ENCODE results near the gene ITGA2. TPM values are rescaled to one million over a fixed set of nuclear protein-coding genes. Genes with fewer than 3 reads are reported as not detected.
"Not testable (repeated sequence)": the region's sequence is repeated elsewhere in the genome, so short reads cannot be mapped to it uniquely, and the experiment has no call there.

ITGA2 gene
- total RNA-seq, 1 donor from 2014 or later, result 5.5 TPM

- intact Hi-C loops (cut with micrococcal nuclease), result no loop called here
Measured at GRCh38 chr5:53090229-53090628, 101.1 kb downstream of the ITGA2 start.

DNA sequence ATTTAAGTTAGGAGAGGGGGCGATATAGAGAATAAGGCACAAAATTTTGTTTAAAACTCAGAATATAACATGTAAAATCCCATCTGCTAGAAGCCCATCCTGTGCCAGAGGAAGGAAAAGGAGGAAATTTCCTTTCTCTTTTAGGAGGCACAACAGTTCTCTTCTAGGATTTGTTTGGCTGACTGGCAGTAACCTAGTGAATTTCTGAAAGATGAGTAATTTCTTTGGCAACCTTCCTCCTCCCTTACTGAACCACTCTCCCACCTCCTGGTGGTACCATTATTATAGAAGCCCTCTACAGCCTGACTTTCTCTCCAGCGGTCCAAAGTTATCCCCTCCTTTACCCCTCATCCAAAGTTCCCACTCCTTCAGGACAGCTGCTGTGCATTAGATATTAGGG lies 102.1 kb downstream of the ITGA2 start:
- intact Hi-C loops (cut with micrococcal nuclease), result no loop called here

DNA sequence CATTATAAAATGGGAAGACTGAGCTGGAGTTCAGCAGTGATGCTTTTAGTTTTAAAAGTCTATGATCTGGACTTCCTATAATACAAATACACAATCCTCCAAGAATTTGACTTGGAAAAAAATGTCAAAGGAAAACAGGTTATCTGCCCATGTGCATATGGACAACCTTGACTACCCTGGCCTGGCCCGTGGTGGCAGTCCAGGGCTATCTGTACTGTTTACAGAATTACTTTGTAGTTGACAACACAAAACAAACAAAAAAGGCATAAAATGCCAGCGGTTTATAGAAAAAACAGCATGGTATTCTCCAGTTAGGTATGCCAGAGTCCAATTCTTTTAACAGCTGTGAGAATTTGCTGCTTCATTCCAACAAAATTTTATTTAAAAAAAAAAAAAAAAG lies 103.1 kb downstream of the ITGA2 start:
- intact Hi-C loops (cut with micrococcal nuclease), result no loop called here

GRCh38 chr5:53095217-53095616 lies 106.1 kb downstream of the ITGA2 start:
- intact Hi-C loops (cut with micrococcal nuclease), result no loop called here

GRCh38 chr5:53095931-53096525 lies 106.9 kb downstream of the ITGA2 start:
- intact Hi-C loops (cut with micrococcal nuclease), result loop anchor here (1.0 to 2.0 kb wide), 9 partner anchors 13 to 1133 kb away; partner anchors contain the start of genes ITGA2 and MOCS2

DNA sequence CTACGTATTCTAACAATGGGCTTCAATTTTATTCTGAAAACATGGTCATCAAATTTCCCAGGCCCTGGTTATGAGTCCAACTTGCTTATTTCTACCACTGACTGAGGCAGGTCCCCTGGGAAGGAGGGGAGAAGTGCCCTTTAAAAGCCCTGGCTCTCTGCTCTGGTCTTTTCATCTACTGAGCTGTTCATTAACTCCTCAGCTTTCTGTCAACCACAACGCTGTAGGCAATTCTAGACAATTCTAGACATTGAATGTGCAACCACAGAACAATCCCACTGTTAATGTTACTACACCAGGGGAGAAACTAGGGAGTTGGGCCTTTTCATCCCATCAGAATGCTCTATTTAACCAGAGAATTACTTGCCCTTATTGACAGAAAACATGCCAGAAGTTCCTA lies 110.4 kb downstream of the ITGA2 start:
- intact Hi-C loops (cut with micrococcal nuclease), result no loop called here

DNA sequence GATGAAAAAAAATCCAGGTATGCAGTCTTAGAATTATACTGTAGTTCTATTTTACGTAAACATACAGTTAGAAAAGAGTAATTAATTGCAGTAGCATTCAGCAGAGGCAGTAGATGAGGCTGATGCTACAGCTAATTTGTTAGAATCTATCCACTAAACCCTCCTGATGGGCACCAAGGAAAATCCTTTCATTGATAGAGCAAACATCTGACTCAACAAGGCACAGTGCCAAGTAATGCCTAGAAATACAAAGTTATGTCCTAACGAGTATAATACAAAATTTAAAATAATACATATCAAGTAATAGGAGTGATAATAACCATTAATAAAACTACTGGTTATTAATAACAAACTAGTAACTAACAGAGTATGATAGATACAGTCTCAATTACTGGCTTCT lies 111.5 kb downstream of the ITGA2 start:
- intact Hi-C loops (cut with micrococcal nuclease), result no loop called here

DNA sequence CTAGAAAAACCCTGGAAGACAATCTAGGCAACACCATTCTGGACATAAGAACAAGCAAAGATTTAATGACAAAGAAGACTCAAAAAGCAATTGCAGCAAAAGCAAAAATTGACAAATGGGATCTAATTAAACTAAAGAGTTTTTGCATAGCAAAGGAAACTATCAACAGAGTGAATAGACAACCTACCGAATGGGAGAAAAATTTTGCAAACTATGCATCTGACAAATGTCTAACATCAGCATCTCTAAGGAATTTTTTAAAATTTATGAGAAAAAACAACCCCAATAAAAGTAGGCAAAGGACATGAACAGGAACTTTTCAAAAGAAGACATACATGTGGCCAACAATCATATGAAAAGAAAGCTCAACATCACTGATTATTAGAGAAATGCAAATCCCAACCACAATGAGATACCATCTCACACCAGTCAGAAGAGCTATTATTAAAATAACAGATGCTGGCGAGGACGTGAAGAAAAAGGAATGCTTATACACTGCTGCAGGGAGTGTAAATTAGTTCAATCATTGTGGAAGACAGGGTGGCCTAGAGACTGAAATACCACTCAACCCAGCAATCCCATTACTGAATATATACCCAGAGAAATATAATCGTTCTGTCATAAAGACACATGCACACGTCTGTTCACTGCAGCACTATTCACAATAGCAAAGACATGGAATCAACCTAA lies 116.6 kb downstream of the ITGA2 start:
- intact Hi-C loops (cut with micrococcal nuclease), result loop anchor here (5.0 kb wide), 1 partner anchor 377 kb away; the partner anchor contains the start of gene FST

- intact Hi-C loops (cut with micrococcal nuclease), result loop anchor here (1.0 to 5.0 kb wide), 11 partner anchors 13 to 1201 kb away; partner anchors contain the start of genes ARL15, FST and NDUFS4
Measured at GRCh38 chr5:53109056-53109442, 119.9 kb downstream of the ITGA2 start.

- intact Hi-C loops (cut with micrococcal nuclease), result loop anchor here (1.0 to 5.0 kb wide), 11 partner anchors 13 to 1201 kb away; partner anchors contain the start of genes ARL15, FST and NDUFS4
Measured at GRCh38 chr5:53109443-53110127, 120.4 kb downstream of the ITGA2 start, which contains the start of gene MOCS2. MOCS2 (minus strand) TSS chr5:53109757; CDS start chr5:53107174, 2,583 bp downstream.

DNA sequence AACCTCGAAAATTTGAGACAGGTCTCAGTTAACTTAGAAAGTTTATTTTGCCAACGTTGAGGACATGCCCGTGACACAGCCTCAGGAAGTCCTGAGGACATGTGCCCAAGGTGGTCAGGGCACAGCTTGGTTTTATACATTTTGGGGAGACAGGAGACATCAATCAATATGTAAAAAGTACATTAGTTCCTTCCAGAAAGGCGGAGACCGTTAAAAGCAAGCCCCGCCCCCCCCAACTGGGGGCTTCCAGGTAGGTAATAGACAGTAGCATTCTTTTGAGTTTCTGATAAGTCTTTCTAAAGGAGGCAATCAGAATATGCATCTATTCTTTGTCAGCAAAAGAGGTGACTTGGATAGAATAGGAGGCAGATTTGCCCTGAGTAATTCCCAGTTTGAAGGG lies 121.0 kb downstream of the ITGA2 start:
- intact Hi-C loops (cut with micrococcal nuclease), result no loop called here

GRCh38 chr5:53111139-53111538 lies 122.0 kb downstream of the ITGA2 start:
- intact Hi-C loops (cut with micrococcal nuclease), result no loop called here

DNA sequence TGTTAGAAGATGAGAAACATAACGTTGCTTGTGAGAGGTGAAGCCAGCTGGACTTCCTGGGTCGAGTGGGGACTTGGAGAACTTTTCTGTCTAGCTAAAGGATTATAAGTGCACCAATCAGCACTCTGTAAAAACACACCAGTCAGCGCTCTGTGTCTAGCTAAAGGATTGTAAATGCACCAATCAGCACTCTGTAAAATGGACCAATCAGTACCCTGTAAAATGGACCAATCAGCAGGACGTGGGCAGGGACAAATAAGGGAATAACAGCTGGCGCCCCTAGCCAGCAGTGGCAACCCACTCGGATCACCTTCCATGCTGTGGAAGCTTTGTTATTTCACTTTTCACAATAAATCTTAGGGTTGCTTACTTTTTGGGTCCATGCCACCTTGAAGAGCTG lies 123.2 kb downstream of the ITGA2 start:
- intact Hi-C loops (cut with micrococcal nuclease), result not testable (repeated sequence)

DNA sequence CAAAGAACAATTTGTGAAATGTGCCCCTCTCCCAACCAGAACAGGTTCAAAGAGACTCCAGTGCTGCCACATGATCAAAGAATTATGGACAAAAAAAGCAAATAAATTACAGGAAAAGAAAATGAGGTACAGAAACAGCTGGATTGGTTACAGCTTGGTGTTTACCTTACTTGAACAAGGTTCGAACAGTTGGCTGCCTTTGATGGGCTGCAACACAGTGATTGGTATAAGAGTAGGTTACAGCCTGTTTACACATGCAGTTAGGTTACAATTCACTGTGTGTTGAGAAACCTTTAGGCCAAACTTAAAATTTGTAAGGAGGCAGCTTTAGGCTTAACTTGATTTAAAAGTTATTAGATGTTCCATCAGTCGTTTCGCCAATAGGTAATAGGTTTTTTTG lies 123.8 kb downstream of the ITGA2 start:
- intact Hi-C loops (cut with micrococcal nuclease), result no loop called here

DNA sequence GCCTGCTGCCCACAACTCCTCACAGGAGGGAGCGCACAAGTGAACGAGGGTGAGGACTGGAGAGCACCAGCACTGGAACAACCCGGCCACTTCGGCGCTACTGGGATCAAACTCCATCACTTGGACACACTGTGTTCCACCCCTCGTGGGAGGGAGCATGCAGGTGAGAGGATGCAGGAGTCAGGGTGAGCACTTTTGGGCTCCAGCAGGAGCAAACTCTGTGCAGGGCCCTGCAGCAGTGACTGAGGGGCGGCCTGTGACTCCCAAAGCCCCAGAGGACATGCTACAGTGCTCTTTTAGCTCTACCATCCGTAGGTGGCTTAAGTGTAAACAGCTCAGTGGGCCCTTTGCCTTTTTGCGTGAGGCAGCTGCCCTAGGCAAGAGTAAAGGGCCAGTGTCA lies 124.8 kb downstream of the ITGA2 start:
- intact Hi-C loops (cut with micrococcal nuclease), result no loop called here

- intact Hi-C loops (cut with micrococcal nuclease), result loop anchor here (1.0 kb wide), 1 partner anchor 167 kb away; no protein-coding TSS in a partner anchor
Measured at GRCh38 chr5:53114988-53115387, 125.8 kb downstream of the ITGA2 start.

DNA sequence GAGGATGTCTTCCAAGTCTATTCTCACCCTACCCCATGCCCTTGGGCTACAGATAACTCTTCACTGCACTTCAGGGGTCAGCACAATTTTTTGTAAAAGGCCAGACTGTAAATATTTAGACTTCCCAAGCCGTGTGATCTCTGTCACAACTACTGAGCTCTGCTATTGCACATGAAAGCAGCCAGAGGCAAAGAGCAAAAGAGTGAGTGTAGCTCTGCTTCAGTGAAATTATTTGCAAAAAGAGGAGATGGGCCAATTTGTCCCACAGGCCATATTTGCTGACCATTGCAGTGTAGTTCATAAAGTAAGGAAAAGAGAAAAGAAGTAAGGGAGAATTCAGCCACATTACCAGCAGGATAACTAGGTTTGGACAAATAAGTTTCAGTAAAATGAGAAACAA lies 127.4 kb downstream of the ITGA2 start:
- intact Hi-C loops (cut with micrococcal nuclease), result no loop called here

DNA sequence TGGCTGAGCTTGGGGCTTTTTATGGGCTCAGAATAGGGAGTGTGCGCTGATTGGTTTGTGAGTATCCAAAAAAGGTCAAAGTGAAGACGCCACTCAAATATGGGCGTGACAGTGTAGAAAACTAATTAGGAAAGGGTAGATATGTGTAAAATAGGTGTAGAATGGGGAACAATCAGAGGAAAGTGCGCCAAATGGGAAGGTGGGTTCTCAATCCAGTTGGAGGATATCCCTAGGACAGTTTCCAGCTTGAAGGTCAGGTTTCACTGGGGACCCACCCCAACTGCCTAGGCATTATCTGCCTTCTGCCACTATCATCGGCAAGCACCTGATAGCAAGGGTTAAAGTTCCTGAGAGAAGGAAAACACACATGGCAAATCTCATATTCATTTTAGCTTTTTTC lies 129.7 kb downstream of the ITGA2 start:
- intact Hi-C loops (cut with micrococcal nuclease), result no loop called here

DNA sequence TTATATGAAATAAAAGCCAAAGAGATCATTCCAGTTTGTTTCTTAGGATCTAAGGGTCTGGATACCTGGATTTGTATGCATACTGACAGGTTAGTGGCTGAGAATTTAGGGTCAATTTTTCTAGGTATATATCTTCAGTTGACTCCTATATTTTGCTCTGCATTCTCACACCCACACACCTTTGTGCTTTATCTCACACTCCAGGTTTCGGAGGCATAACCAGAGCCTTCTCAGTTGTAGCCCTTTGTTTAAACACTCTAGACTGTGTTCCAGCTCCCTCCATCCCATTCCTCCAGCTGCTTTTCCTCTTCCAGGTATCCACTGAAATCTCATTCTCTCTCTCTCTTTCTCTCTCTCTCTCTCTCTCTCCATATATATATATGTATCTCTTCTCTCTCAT lies 131.0 kb downstream of the ITGA2 start:
- intact Hi-C loops (cut with micrococcal nuclease), result loop anchor here (5.0 kb wide), 1 partner anchor 1107 kb away; no protein-coding TSS in a partner anchor

- intact Hi-C loops (cut with micrococcal nuclease), result loop anchor here (5.0 kb wide), 1 partner anchor 1104 kb away; no protein-coding TSS in a partner anchor
Measured at GRCh38 chr5:53123702-53124101, 134.6 kb downstream of the ITGA2 start.

GRCh38 chr5:53126521-53126920 lies 137.4 kb downstream of the ITGA2 start:
- intact Hi-C loops (cut with micrococcal nuclease), result no loop called here

DNA sequence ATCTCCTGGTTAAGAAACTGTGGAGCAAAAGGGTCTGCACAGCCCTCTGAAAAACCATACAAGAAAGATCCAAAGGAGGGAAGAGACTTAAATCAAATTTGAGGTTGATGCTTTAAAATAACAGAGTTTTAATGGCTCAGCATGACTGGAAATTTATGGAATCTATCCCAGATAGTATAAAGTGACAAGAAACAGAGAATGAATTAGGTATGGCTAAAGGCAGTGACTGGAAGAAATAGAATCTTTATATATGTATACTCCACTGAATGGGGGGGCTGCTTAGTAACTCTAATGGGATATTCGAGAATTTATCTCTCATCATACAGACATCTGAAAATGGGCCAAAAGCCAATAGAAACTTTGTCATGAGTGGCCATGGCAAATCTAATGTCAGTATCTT lies 138.0 kb downstream of the ITGA2 start:
- intact Hi-C loops (cut with micrococcal nuclease), result no loop called here

All from T-helper 1 cell treated with Interleukin-12 subunit alpha and Interleukin-12 subunit beta and Interleukin-4 antibody, amounts not matched to agents 30 ng/mL and 1 ng/mL, for 36 hours (primary cell).